Omental fat pad (tissue), 4 donors: ENCODE measurements around the gene PLXND1. TPM values are rescaled to one million over a fixed set of nuclear protein-coding genes. Genes with fewer than 3 reads are reported as not detected.

Source experiments
- ATAC-seq: fragments of 150-250 bp; one replicate; pipeline ENCODE4 v1.9.1; 2016; ENCODE audit warnings: mild to moderate bottlenecking, moderate library complexity; ENCODE audit not compliant: low FRiP score
- DNase-seq: peaks from one replicate; pipeline ENCODE4 v3.0.0-alpha.2; 2019; ENCODE audit warnings: low spot score
- CTCF ChIP-seq, 3 donors: fragments of 450-650 bp; IDR thresholded peaks; one replicate each; pipeline ENCODE4 v1.5.1; 2016 to 2017; ENCODE audit warnings: antibody characterized with exemption in 3 of 3, mild to moderate bottlenecking in 3 of 3, moderate library complexity in 2 of 3
- total RNA-seq, 4 donors: library from RNA; depleted of rRNA; stranded (reverse); fragments of >200 nt; gene quantifications; one replicate each; pipeline ENCODE4 v1.1.0, GENCODE V29; 2016

Gene PLXND1
- total RNA-seq, 4 donors from 2014 or later = 82.7 to 364 (median 170) TPM

DNA sequence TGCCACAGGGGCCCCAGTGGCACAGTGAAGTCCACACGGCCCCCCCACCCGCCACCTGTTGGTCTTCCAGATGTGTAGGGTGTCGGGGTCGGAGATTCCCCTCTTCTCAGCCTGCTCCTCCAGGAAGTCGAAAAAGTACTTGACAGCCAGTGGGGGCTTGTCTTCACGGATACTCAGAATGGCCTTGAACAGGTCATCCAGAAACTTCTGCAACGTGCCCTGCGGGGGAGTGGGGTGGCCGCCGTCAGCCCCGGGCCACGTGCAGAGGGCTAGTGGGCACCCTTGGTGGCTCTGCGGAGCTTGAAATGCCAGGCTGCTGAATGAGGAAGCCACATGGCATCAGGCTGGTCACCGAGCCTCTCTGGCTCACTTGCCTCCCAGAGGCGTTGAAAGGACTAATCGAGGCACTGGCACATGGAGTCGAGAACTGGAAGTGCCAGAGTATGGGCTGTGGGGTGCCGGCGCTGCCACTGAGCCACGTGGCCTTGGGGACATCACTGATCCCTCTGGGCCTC, 46.9 kb downstream of the PLXND1 start:
- ATAC-seq = no peak
- TF ChIP-seq CTCF (IDR thresholded peaks at IDR 0.05) = no peak

DNA sequence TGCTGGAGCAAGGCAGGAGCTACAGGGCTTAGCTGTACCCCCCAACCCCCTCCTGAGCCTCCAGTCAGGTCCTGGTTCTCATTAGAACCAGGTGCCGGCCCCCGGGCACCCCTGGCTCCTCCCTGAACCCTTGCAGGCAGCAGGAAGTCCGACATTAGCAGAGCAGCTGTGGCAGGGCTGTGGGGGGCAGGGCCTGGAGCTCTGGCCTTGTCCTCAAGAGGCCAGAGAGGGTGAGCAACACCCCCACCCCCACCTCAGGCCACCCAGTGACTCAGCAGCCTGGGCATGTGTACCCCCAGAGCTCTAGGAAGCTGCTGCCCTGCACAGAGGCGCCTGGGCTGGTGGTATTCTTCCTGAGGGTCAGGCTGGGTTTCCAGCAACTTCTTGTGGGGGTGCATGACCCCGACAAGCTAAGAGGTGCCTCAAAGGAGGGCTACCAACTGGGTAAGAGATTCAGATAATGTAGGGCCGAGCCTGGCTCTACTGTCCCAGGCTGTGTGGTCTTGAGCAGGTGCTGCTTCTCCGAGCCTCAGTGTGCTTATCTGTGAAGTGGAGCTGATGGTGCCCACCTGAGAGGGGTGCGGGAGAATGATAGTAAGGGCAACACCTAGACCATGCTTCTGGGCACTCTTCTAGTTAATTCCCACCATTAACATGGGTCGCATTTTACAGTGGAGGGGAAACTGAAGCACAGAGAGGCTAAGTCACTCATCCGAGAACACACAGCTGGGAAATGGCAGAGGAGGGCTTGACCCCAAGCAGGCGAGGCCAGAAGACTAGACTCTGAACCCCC, 47.5 kb downstream of the PLXND1 start:
- no peak for ATAC-seq

More for the DNA sequence above, 46.9 kb downstream of the PLXND1 start:
- no peak for DNase-seq

GRCh38 chr3:129558081-129558771, 48.2 kb downstream of the PLXND1 start:
- DNase-seq = no peak
- no peak for TF ChIP-seq CTCF (IDR thresholded peaks at IDR 0.05)
- ATAC-seq = no peak

More for the DNA sequence above, 47.5 kb downstream of the PLXND1 start:
- no peak for TF ChIP-seq CTCF (IDR thresholded peaks at IDR 0.05)
- no peak for DNase-seq

DNA sequence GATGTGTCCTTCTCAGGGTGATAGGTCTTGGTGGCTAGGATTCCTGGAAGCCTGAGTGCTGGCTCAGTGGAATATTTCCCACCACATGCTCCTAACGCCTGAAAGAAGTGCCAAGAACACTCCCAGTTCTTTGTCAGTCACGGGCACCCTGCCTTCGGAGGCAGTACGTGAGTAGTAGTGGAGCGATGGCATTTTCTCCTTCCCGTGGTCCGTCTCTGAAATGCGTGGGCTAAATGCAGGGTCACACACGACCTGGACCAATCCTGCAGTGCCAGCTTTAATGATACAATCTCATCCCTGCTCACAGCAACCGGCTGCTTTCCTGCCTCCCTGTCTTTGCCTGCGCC, 49.0 kb downstream of the PLXND1 start:
- no peak for TF ChIP-seq CTCF (IDR thresholded peaks at IDR 0.05)
- DNase-seq (no peak), ATAC-seq (peak; percentile 22)

DNA sequence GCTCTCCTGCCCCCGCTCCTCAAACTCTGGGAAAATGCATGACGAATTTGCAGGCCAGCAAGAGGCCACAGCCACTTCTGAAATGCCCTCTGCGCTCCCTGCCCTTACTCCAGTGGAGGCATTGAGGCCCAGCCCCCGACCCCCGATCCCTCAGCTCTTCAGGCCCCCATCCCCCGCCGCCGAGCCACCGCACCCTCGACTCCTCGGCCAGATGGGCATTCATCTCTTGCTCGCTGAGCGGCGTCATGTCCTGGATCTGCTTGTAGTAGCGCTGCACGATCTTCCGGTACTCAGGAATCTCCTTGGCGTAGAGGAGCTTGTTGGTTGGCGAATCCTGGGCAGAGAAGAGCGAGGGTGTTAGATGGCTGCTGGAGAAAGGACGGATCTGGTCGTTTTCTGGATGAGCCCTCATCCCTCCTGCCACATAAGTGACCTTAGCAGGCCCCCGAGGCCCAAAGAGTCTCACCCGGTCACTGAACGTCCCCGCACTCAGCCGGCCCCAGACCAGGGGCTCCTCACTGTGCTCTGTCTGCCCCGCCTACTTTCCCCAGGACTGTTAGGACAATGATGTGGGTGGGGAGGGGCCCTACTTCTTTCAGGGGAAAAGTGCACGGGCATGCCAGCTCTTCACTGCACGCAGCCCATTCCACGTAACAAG, 49.5 kb downstream of the PLXND1 start:
- DNase-seq (no peak), ATAC-seq (peak; percentile 2)
- no peak for TF ChIP-seq CTCF (IDR thresholded peaks at IDR 0.05)

GRCh38 chr3:129556358-129556695, 50.1 kb downstream of the PLXND1 start:
- TF ChIP-seq CTCF (IDR thresholded peaks at IDR 0.05) = no peak
- ATAC-seq (no peak), DNase-seq (no peak)
